GM19467 (cell line): ENCODE data around the gene RTN4RL2.

Experiments used
- ATAC-seq: cut with Tn5 transposase; IDR thresholded peaks from one replicate; pipeline ENCODE4 v1.9.1; 2021; ENCODE audit warnings: mild to moderate bottlenecking, moderate library complexity; ENCODE audit not compliant: unreplicated experiment

The RTN4RL2 gene

GRCh38 chr11:57516061-57516443 lies 55.7 kb downstream of the RTN4RL2 start:
- ATAC-seq: no peak

GRCh38 chr11:57521116-57521515 lies 60.8 kb downstream of the RTN4RL2 start:
- ATAC-seq: no peak

- ATAC-seq: no peak
Measured at GRCh38 chr11:57523419-57523818, 63.1 kb downstream of the RTN4RL2 start.
